Measurements from ENCODE around the gene PDGFA. TPM values are rescaled to one million over a fixed set of nuclear protein-coding genes. Genes with fewer than 3 reads are reported as not detected.

The PDGFA gene
- total RNA-seq, 4 donors from 2014 or later = 5.1 to 13.5 (median 8.5) TPM

DNA sequence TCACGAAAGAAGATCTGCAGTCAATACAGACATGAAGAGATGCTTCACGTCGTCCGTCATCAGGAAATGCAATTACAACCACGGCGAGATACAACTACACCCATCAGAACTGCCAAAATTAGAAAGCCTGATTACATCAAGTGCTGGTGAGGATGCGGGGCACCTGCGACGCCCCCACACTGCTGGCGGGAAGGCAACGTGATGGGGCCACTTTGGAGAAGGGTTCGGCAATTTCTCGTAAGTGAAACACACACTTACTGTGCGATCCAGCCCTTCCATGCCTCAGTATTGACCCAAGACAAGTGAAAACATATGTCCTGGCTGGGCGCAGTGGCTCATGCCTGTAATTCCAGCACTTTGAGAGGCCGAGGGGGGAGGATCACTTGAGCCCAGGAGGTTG, 25.8 kb upstream of the PDGFA start:
- no peak for DNase-seq
- no peak overlapping the region for H3K27ac ChIP-seq
- 82 to 89% methylated on average over 12 to 16 of the region's 16 CpGs for WGBS, 2 donors
- peaks cover 0 to 4% (median 0%) of the 10 kb centered on the region in 3 donors for H3K9me3 ChIP-seq
- H3K36me3 ChIP-seq = peaks cover 0 to 9% (median 0%) of the 10 kb centered on the region in 3 donors
- TF ChIP-seq, protein P1, sequence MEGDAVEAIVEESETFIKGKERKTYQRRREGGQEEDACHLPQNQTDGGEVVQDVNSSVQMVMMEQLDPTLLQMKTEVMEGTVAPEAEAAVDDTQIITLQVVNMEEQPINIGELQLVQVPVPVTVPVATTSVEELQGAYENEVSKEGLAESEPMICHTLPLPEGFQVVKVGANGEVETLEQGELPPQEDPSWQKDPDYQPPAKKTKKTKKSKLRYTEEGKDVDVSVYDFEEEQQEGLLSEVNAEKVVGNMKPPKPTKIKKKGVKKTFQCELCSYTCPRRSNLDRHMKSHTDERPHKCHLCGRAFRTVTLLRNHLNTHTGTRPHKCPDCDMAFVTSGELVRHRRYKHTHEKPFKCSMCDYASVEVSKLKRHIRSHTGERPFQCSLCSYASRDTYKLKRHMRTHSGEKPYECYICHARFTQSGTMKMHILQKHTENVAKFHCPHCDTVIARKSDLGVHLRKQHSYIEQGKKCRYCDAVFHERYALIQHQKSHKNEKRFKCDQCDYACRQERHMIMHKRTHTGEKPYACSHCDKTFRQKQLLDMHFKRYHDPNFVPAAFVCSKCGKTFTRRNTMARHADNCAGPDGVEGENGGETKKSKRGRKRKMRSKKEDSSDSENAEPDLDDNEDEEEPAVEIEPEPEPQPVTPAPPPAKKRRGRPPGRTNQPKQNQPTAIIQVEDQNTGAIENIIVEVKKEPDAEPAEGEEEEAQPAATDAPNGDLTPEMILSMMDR (IDR thresholded peaks at IDR 0.05) = no peak
- no peak for TF ChIP-seq POLR2A (IDR thresholded peaks at IDR 0.05)
- H3K4me3 ChIP-seq = no peak overlapping the region
- H3K27me3 ChIP-seq = no peaks in the 10 kb centered on the region
- peaks cover 6 to 17% (median 13%) of the 10 kb centered on the region in 3 donors for H3K4me1 ChIP-seq
- intact Hi-C loops (cut with DNase I) = loop anchor here (10.0 kb wide), 1 partner anchor 189 kb away; no protein-coding TSS in a partner anchor

DNA sequence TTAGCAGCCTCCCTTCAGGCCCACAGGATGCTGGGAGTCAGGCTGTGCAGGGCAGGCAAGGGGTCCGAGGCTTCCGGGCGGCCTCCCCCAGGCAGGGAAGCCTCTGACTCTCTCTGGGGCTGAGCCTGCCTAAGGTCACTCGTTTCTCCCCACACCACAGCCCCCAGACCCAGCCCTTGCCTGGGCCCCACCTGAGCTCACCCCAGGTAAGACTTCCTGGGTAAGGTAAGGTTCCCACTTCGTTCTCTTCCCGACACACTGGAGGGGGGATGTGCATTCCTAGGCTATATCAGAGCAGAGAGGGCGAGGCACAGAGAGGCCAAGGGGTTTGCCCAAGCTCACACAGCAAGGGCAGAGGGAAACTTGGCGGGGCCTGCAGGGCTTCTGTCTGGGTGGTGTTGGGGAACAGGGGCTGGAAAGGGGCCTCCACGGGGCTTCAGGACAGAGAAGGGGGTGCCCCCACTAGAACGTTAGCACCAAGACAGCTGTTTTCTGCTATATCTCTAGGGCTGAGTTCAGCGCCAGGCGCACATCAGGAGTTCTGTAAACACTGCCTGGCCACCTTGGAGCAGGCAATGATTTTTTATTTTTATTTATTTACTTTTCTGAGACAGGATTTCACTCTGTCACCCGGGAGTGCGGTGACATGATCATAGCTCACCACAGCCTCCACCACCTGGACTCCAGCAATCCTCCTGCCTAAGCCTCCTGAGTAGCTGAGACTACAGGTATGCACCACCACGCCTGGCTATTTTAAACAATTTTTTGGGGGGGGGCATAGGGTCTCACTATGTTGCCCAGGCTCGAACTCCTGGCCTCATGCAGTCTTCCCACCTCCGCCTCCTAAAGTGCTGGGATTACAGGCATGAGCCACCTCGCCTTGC, 24.9 kb upstream of the PDGFA start:
- intact Hi-C loops (cut with DNase I) = loop anchor here (10.0 kb wide), 1 partner anchor 190 kb away; no protein-coding TSS in a partner anchor
- H3K27ac ChIP-seq = no peak overlapping the region
- H3K27me3 ChIP-seq = no peaks in the 10 kb centered on the region
- H3K4me1 ChIP-seq = peaks cover 11 to 24% (median 16%) of the 10 kb centered on the region in 3 donors
- TF ChIP-seq POLR2A (IDR thresholded peaks at IDR 0.05) = no peak
- TF ChIP-seq, protein P1 (IDR thresholded peaks at IDR 0.05) = no peak
- H3K9me3 ChIP-seq = peaks cover 0 to 4% (median 0%) of the 10 kb centered on the region in 3 donors
- no peaks in the 10 kb centered on the region for H3K36me3 ChIP-seq
- DNase-seq = no peak
- H3K4me3 ChIP-seq = no peak overlapping the region
- WGBS, 2 donors = 77 to 82% methylated on average over 12 of the region's 18 CpGs

DNA sequence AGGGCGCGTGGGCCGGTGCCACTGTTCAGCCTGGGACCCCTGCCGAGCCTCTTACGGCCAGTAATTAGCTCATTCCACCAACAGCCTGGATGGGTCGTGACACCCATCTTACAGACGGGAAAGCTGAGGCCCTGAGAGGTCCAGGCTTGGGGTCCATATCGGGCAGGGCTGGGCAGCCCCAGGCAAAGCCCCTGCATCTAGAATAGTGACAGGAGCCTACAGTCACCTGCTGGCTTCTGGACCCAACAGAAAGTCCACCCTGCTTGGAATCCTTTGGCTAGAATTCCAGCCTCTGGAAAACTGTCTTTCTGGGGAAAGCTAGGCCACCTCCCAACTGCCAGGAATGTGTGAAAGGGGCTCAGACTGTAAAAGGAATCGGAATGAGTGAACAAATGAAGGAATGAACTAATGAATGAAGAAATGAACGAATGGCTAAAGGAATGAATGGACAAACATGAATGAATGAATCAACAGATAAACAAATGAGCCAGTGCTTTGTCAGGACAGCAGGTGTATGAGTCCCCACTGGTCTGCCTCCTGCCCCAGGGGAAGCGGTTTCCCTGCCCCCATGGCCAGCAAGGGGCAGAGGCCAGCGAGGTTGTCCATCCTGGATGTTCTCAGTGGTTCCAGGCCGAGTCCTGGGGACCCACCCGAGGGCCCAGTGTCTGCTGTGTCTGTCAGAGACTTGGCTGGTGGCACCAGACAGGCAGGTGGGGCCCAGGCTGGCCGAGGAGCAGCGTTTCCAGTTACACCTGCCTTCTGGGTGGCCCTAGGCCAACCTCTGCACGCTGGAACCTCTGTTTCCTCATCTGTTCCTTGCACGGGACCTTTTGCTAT, 24.1 kb upstream of the PDGFA start:
- WGBS, 2 donors = 60 to 66% methylated on average over 6 to 10 of the region's 18 CpGs
- peaks cover 0 to 4% (median 0%) of the 10 kb centered on the region in 3 donors for H3K9me3 ChIP-seq
- DNase-seq = no peak
- peaks cover 20 to 33% (median 25%) of the 10 kb centered on the region in 3 donors for H3K4me1 ChIP-seq
- peak overlapping the region in 2 of 4 donors; percentile 56 to 60 for H3K27ac ChIP-seq
- TF ChIP-seq POLR2A (IDR thresholded peaks at IDR 0.05) = no peak
- TF ChIP-seq, protein P1 (IDR thresholded peaks at IDR 0.05) = no peak
- H3K4me3 ChIP-seq = no peak overlapping the region
- intact Hi-C loops (cut with DNase I) = loop anchor here (10.0 kb wide), 1 partner anchor 191 kb away; no protein-coding TSS in a partner anchor
- H3K27me3 ChIP-seq = no peaks in the 10 kb centered on the region
- H3K36me3 ChIP-seq = no peaks in the 10 kb centered on the region

- Histone ChIP-seq H3K27ac (peak overlapping the region in 2 of 4 donors; percentile 56 to 60), H3K4me3 (no peak overlapping the region), H3K36me3 (no peaks in the 10 kb centered on the region), H3K27me3 (no peaks in the 10 kb centered on the region), H3K4me1 (peaks cover 28 to 41% (median 33%) of the 10 kb centered on the region in 3 donors), H3K9me3 (peaks cover 0 to 4% (median 0%) of the 10 kb centered on the region in 3 donors)
- TF ChIP-seq, protein P1 (IDR thresholded peaks at IDR 0.05) = no peak
- TF ChIP-seq POLR2A (IDR thresholded peaks at IDR 0.05) = no peak
- intact Hi-C loops (cut with DNase I) = loop anchor here (10.0 kb wide), 1 partner anchor 192 kb away; no protein-coding TSS in a partner anchor
- no peak for DNase-seq
- 41 to 45% methylated on average over 4 to 11 of the region's 27 CpGs for WGBS, 2 donors
These were observed 23.3 kb upstream of the PDGFA start for GRCh38 chr7:542713-543500.

All from esophagus squamous epithelium (tissue), 5 donors.